ENCODE results near the gene DNAAF6.
"Not testable (repeated sequence)": the region's sequence is repeated elsewhere in the genome, so short reads cannot be mapped to it uniquely, and the experiment has no call there.

DNAAF6 gene

GRCh38 chrX:107205770-107206696 lies at the start of gene DNAAF6, which contains the start of gene NUP62CL:
TSS of gene DNAAF6 (plus strand) at chrX:107206611. CDS start at chrX:107212876, 6,265 bp downstream.
TSS of gene NUP62CL (minus strand) at chrX:107206433. CDS start at chrX:107175146, 31,287 bp downstream.
- peak within 1 kb of the TSS; percentile 66 for H3K4me3 ChIP-seq (ENCODE audit: low read depth, low read length)
- no peak for TF ChIP-seq CTCF (IDR thresholded peaks at IDR 0.05; ENCODE audit: borderline replicate concordance, insufficient read depth, low read depth, low read length)

- not testable (repeated sequence) for H3K4me3 ChIP-seq (ENCODE audit: low read depth, low read length)
These were observed 48.8 kb upstream of the DNAAF6 start for GRCh38 chrX:107157618-107158017.

GRCh38 chrX:107167163-107167921 lies 39.1 kb upstream of the DNAAF6 start:
- no peak for TF ChIP-seq CTCF (IDR thresholded peaks at IDR 0.05; ENCODE audit: borderline replicate concordance, insufficient read depth, low read depth, low read length)
- H3K4me3 ChIP-seq (ENCODE audit: low read depth, low read length): no peak overlapping the region

- no peak for TF ChIP-seq CTCF (IDR thresholded peaks at IDR 0.05; ENCODE audit: borderline replicate concordance, insufficient read depth, low read depth, low read length)
- H3K4me3 ChIP-seq (ENCODE audit: low read depth, low read length): no peak overlapping the region
These were observed 38.2 kb upstream of the DNAAF6 start for GRCh38 chrX:107168257-107168656.

- no peak for TF ChIP-seq CTCF (IDR thresholded peaks at IDR 0.05; ENCODE audit: borderline replicate concordance, insufficient read depth, low read depth, low read length)
These were observed 37.7 kb upstream of the DNAAF6 start for GRCh38 chrX:107168712-107169111.

GRCh38 chrX:107171369-107172102 lies 34.9 kb upstream of the DNAAF6 start:
- no peak for TF ChIP-seq CTCF (IDR thresholded peaks at IDR 0.05; ENCODE audit: borderline replicate concordance, insufficient read depth, low read depth, low read length)
- no peak overlapping the region for H3K4me3 ChIP-seq (ENCODE audit: low read depth, low read length)

More at GRCh38 chrX:107168712-107169111, 37.7 kb upstream of the DNAAF6 start:
- no peak overlapping the region for H3K4me3 ChIP-seq (ENCODE audit: low read depth, low read length)

GRCh38 chrX:107197319-107197718 lies 9.1 kb upstream of the DNAAF6 start:
- TF ChIP-seq CTCF (IDR thresholded peaks at IDR 0.05; ENCODE audit: borderline replicate concordance, insufficient read depth, low read depth, low read length): no peak
- no peak overlapping the region for H3K4me3 ChIP-seq (ENCODE audit: low read depth, low read length)

GRCh38 chrX:107198074-107198473 lies 8.3 kb upstream of the DNAAF6 start:
- not testable (repeated sequence) for H3K4me3 ChIP-seq (ENCODE audit: low read depth, low read length)
